GM21390 (cell line): Measurements from ENCODE around the gene SLC20A1.

Source experiments
- ATAC-seq: cut with Tn5 transposase; IDR thresholded peaks from one replicate; pipeline ENCODE4 v1.9.1; 2021; ENCODE audit not compliant: unreplicated experiment

SLC20A1 gene

DNA sequence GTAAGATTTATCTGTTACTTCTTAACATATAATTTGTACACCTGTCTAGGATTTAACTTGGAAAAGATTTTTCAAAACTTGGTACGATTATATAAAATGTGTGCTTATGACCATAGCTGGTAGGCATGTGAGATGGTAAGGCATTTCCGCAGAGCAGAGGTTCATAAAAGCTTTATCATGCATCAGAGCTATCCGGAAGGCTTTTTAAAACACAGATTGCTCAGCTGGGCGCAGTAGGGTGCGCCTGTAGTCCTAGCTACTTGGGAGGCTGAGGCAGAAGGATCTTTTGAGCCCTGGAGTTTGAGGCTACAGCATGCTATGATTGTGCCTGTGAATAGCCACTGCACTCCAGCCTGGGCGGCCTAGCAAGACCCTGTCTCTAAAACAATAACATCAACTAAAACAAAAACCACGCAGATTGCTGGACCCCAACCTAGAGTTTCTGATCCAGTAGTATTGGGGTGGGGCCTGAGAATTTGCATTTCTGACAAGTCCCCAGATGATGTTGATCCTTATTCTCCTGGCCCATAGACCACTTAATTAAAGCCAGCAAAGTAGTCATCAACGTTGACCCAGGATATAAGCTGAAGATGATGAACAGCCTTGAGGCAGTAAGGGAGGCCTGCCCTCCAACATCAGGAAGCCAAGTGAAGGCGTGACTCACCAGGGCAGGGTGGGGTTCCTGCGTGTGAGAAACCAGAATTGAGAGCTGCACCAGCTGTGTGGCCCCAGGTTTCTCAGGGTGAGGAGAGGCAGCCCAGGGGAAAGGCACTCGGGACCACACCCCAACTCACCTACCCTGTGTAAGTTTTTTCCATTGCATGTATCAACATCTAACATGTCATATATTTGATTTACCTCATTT, 21.6 kb upstream of the SLC20A1 start:
- ATAC-seq, result peak; percentile 89

DNA sequence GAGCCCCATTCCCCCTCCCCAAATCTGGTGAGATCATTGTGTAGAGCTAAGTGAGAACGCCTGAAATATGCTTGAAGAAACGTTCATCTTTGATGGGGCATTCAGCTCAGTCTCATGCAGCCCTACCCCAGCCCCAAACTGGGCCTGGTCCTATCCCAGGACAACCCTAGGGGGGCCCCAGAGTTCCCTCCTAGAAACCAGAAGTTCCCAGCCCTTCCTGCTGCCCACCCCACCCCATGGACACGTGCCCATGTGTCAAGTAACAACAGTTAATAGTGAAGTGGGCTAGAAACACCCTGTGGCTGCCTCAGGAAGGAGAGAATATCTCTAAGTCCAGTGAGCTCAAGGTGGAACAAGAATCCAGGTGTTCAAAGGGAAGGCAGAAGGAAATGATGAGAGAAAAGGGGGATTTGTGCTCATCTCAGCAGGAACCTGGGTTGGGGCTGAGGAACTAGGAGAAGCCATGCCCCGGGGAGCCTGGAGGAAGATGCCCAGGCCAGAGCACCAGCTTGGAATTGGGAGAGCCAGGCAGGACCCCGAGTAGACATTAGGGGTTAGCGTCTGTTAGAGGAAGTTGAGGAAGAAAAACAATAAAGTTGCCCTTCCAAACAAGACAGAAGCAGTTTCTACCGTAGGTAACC, 20.1 kb upstream of the SLC20A1 start:
- ATAC-seq, result no peak

GRCh38 chr2:112626604-112627059, 19.1 kb upstream of the SLC20A1 start:
- no peak for ATAC-seq

- ATAC-seq, result no peak
These were observed 18.4 kb upstream of the SLC20A1 start for GRCh38 chr2:112627060-112628040.

- no peak for ATAC-seq
These were observed 16.5 kb upstream of the SLC20A1 start for GRCh38 chr2:112629224-112629623.

DNA sequence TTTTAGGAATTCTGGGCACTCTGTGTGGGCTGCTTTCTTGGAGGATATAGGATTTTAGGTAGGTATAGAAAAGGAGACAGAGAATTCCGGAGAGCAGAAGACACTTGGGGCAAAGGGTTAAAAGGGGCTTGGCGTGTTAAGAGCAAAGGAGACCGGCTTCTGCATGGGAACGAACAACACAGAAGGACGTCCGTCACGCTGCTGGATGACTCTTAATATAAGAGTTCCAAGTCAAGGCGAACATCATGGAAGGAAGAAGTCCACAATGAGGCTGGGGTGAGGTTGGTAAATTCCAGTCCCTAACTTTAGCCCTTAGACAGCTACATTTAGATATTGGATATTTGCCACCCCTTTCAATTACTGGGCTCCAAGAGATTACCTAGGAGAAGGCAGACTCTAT, 15.9 kb upstream of the SLC20A1 start:
- no peak for ATAC-seq

DNA sequence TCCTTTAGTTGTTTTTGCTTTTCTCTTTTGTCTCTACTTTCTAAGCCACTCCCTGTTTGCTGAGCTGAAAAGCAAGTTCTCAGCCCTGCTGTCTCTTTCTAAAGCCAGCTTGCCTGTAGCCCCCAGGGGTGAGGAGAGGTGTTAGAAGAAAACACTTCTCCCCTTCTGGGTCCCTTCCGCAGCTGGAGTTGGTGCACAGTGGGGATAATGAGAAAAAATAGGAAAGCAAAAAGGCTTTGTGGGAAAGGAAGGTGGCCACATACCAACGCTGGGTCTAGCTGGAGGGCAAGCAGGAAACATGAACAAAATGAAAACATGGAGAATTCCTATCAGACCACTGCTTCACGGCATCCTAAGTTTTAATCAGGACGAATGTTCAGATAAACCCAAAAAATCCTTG, 15.5 kb upstream of the SLC20A1 start:
- no peak for ATAC-seq

- ATAC-seq, result no peak
These were observed 12.0 kb upstream of the SLC20A1 start for GRCh38 chr2:112633708-112634107.

DNA sequence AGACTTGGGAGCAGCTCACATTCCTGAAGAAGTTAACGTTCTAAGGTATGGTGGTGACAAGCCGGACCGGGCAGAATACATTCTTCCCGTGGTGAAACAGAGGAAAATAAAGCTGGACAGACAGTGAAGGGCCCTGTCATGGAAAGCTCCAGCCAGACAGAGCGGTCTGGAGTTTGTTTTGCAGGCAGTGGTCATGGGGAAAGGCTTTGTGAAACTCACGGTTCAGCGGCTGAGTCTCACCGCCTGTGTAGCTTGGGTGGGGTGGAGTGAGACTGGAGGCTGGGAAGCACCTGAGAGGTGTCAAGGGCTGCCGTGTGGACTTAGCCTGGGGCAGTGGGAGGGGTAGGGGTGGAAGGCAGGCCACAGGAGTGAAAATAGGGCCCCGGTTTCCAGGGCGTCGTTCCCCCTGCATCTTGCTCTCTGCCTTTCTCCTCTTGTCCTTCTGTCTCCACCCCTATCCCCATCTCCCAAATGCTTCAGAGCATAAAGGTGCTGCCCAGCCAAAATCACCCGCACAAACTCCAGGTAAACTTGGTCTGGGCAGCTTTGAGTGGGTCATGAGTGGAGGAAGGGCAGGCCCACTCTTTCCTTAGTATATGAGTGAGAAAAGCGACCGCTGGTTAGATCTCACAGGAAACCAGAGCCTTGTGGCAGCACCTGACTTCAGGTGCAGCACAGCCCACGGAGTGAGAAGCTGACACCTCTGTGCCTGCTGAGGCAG, 11.4 kb upstream of the SLC20A1 start:
- ATAC-seq, result no peak

DNA sequence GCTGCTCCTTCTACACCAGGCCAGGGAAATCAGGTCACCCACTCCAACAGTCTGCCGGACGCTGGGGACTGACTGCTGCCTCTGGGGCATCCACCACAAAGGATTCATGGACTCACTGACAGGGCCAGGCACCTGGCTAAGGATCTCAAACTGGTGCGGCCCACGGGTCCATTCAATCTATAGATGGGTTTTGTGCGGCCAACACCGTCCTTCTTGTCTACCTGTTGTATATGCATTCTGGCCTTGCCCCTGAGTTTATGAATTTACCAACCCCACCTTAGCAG, 10.9 kb upstream of the SLC20A1 start:
- ATAC-seq, result no peak

DNA sequence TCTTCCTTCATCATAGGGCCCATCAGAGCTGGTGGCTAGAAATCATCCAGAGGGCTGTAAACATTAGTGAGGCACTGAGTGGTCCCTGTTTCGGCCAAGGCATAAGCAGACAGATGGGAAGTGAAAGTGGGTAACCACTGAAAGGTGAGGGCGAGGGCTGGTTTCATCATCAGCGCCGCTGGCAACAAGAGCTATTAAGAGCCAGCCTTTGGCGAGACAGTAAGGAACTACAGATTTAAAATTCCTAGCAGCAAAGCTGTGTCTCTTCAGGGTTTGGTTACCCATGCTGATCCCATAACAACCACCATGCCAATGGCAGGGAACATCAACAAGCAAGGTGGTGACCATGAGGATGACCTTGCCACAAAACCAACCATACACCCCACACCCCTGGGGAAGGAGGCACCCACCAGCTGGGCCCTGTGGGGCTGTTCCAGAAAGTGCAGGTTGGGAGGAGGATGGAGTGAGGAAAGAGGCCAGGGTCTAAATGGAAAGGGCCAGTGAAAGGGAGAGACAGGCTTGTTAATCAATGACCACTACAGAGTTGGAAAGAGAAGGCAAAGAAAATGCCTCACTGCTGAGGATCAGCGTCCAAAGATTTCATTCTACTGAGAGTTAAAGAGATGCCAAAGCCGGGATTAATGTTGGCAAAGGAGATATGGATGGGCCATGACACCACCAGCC, 9.0 kb upstream of the SLC20A1 start:
- peak; percentile 82 for ATAC-seq

GRCh38 chr2:112637289-112637660, 8.5 kb upstream of the SLC20A1 start:
- ATAC-seq, result no peak

DNA sequence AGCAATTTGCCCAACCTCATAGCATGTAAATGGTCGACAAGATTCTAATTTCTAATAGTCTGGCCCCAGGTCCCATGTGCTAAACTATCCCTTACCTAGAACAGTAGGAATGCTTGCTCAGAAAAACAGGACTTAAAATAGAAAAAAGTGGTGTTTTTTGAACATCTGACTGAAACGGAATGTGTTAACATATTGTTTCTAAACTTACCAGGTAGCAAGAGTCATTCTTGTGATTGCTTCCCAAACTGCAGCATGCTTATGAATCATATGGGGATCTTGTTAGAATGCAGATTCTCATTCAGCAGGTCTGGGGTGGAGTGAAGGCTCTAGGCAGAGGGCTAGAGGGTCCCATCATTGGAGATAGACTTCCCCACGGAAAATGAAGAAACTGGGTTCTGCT, 5.8 kb upstream of the SLC20A1 start:
- ATAC-seq, result no peak

- ATAC-seq, result no peak
These were observed 5.3 kb upstream of the SLC20A1 start for GRCh38 chr2:112640467-112640799.

DNA sequence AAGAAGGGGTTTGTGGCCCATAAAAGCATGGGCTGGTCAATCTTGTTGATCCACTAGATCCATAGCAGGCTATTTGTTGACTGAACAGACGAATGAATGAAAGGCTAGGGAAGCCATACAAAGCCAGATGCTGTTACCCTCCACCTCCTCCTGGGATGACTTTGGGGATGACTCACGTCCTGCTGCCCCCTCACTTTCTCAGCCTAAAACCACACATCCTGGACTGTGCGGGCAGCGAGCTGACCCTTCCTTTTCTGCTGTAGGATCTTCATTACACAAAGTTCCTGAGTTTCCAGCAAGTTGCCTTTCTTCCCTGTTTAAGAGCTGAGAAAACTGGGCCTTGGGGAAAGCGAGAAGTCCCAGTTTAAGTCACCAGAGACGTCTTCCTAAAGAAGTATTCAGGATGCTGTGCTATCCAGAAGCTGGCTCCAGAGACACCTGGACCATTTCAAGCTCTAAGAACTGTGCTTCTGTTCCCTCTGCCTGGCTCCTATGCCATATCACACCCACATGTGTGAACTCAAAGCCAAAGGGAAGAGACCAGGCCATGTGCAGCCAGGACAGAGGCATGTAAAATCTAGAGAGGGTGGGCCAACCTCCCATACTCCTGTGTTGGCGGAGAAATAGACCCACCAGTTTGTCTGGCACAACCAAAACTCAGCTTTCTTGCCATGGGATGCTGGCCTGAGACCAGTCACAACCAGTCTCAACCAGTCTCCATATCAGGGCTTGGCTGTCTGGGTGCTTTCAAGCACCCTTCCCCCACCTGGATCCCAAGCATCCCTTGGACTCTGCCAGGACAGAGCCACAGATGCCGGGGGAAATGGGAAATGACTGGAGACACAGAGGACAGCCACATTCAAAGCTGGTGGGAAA, 4.7 kb upstream of the SLC20A1 start:
- no peak for ATAC-seq

GRCh38 chr2:112641701-112642100, 4.0 kb upstream of the SLC20A1 start:
- no peak for ATAC-seq

- no peak for ATAC-seq
These were observed 3.2 kb upstream of the SLC20A1 start for GRCh38 chr2:112642561-112642960.

GRCh38 chr2:112642966-112643365, 2.8 kb upstream of the SLC20A1 start:
- ATAC-seq, result no peak

DNA sequence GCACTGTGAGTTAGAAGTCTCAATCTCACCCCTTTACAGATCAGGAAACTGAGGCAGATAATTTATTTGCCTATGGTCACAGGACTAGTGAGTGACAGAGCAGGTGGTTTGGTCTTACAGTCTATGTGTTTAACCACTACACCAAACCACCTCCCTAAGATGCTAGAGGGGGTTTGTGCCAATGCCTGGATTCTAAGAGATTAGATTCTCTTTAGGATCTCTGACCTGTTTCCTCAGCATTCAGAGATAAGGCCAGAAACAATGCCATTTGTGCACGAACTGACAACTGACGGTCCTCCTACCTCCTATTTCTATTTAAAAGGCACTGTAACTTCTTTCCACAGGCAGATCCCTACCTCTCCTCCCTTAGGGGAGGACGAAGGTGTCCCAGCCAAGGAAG, 2.3 kb upstream of the SLC20A1 start:
- no peak for ATAC-seq
